H1 (cell line): ENCODE data around the gene CCDC14.
"Not testable (repeated sequence)": the region's sequence is repeated elsewhere in the genome, so short reads cannot be mapped to it uniquely, and the experiment has no call there.

Experiments
- CTCF ChIP-seq, 3 experiments: IDR thresholded peaks; 1 replicate in 2 of 3; 2 replicates in 1 of 3; pipeline versions ENCODE4 v1.5.1 to v1.6.1; 2011; ENCODE audit warnings: low read length in 3 of 3, mild to moderate bottlenecking in 3 of 3, inconsistent platforms in 2 of 3, low read depth in 1 of 3, moderate library complexity in 1 of 3; ENCODE audit not compliant: insufficient read depth in 1 of 3; ENCODE audit errors: control extremely low read depth in 1 of 3
- MAX ChIP-seq: IDR thresholded peaks from 2 replicates; pipeline ENCODE4 v1.6.1; 2012; ENCODE audit warnings: inconsistent platforms
- POLR2AphosphoS5 ChIP-seq: IDR thresholded peaks from 2 replicates; pipeline ENCODE4 v1.6.1; 2011; ENCODE audit warnings: low read depth, low read length
- SUZ12 ChIP-seq: fragments of 200-600 bp; sonication (generic); IDR thresholded peaks from 2 replicates; pipeline ENCODE4 v1.6.1; 2012; ENCODE audit warnings: mild to moderate bottlenecking, inconsistent platforms, low read length, moderate library complexity, mixed read lengths
- TAF1 ChIP-seq: IDR thresholded peaks from 2 replicates; pipeline ENCODE4 v1.6.1; 2011; ENCODE audit warnings: mild to moderate bottlenecking, low read depth, low read length
- TCF12 ChIP-seq: IDR thresholded peaks from 2 replicates; pipeline ENCODE4 v1.6.1; 2011; ENCODE audit warnings: low read depth, mild to moderate bottlenecking, low read length

DNA sequence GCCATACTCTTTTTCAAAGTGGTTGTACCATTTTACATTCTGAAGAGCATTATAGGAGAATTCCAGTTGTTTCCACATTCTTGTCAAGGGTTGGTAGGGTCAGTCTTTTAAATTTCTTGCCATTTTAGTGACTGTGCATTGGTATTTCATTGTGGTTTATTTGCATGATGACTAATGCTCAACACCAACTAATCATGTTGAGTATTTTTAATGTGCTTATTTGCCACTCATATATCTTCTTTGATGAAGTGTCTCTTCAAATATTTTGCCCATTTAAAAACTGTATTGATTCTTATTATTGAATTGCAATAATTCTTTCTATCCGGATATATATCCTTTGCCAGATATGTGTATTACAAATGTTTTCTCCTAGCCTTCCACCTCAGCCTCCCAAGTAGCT lies 47.3 kb upstream of the CCDC14 start:
- TF ChIP-seq TAF1; MAX; TCF12; CTCF (IDR thresholded peaks at IDR 0.05; ENCODE audit: control extremely low read depth in 1 of 3, insufficient read depth in 1 of 3, low read depth in 1 of 3, low read length in 3 of 3); POLR2AphosphoS5; SUZ12: not testable (repeated sequence)
